K562 (cell line): Measurements from ENCODE around the gene CDC42EP5. TPM values are rescaled to one million over a fixed set of nuclear protein-coding genes. Genes with fewer than 3 reads are reported as not detected.
A peak's percentile ranks its signal among the peaks of the same experiment; 100 is the strongest.

Experiments used
- ATAC-seq: fragments of 200-7000 bp; cut with Tn5 transposase; 3 replicates; pipeline ENCODE4 v1.9.1; 2020; ENCODE audit warnings: moderate library complexity
- BruUV-seq: library from RNA; stranded (reverse); fragments of 400-500 nt; replicated peaks from 2 replicates; lab custom pipeline; 2021; lab: Mats Ljungman, UMichigan
- CTCF ChIA-PET: fragments of 300-600 bp; formaldehyde crosslinking; extraction: SDS; loops from one replicate; lab custom pipeline; 2021; ENCODE audit warnings: low intra/inter-chr PET ratio; lab: Yijun Ruan, JAX
- POLR2A ChIA-PET: fragments of 300-600, 350-650 bp; sonication (Branson Sonifier 250); formaldehyde crosslinking; extraction: SDS; loops from one replicate; lab custom pipeline; 2021; ENCODE audit warnings: antibody characterized with exemption, inconsistent platforms; lab: Yijun Ruan, JAX
- DNase-seq, 4 experiments: peaks; one replicate each; pipeline versions ENCODE4 v3.0.0 to v3.0.0-alpha.2; 2011 to 2018; ENCODE audit warnings: low spot score in 3 of 4, mixed read lengths in 3 of 4; ENCODE audit errors: extremely low read depth in 1 of 4
- FAIRE-seq: peaks from 2 replicates; lab custom pipeline; 2011; peaks lifted over from hg19 to GRCh38; lab: Jason Lieb, UNC
- H2AFZ ChIP-seq: 2 replicates; pipeline ENCODE4 v1.6.0; 2011; ENCODE audit warnings: low read depth, low read length, control low read depth, inconsistent platforms
- H3K27ac ChIP-seq: fragments of 200-600 bp; 3 replicates; pipeline ENCODE4 v1.8.0; 2011; ENCODE audit warnings: low read depth, mild to moderate bottlenecking, control low read depth, inconsistent platforms, low read length, moderate library complexity, mixed read lengths; ENCODE audit errors: extremely low read depth
- H3K27me3 ChIP-seq, 2 experiments: fragments of 300-600 bp in 1 of 2; 2 replicates in 1 of 2; 3 replicates in 1 of 2; pipeline versions ENCODE4 v1.6.0 to v1.8.0; 2011; ENCODE audit warnings: inconsistent platforms in 2 of 2, low read length in 2 of 2, mild to moderate bottlenecking in 1 of 2, mixed read lengths in 1 of 2, moderate library complexity in 1 of 2; ENCODE audit not compliant: control insufficient read depth in 2 of 2, insufficient read depth in 2 of 2
- H3K36me3 ChIP-seq: fragments of 300-600 bp; 3 replicates; pipeline ENCODE4 v1.8.0; 2011; ENCODE audit warnings: mild to moderate bottlenecking, low read length, inconsistent platforms; ENCODE audit not compliant: control insufficient read depth, insufficient read depth
- H3K4me1 ChIP-seq, 2 experiments: fragments of 200-600 bp in 1 of 2; replicated peaks in 1 of 2; 2 replicates in 1 of 2; 3 replicates in 1 of 2; pipeline versions ENCODE4 v1.5.1 to v1.8.0; 2011; ENCODE audit warnings: inconsistent platforms in 2 of 2, low read length in 2 of 2, mild to moderate bottlenecking in 1 of 2, mixed read lengths in 1 of 2, moderate library complexity in 1 of 2; ENCODE audit not compliant: control insufficient read depth in 2 of 2, insufficient read depth in 2 of 2
- H3K4me2 ChIP-seq: 2 replicates; pipeline ENCODE4 v1.6.1; 2011; ENCODE audit warnings: low read length, control low read depth, inconsistent platforms, mixed read lengths; ENCODE audit not compliant: insufficient read depth
- H3K4me3 ChIP-seq: fragments of 200-600 bp; sonication (generic), shearing (Covaris generic); 2 replicates; pipeline ENCODE4 v1.5.1; 2016; ENCODE audit warnings: control low read depth, inconsistent platforms
- H3K79me2 ChIP-seq: fragments of 200-600 bp; 3 replicates; pipeline ENCODE4 v1.8.0; 2011; ENCODE audit warnings: low read length, inconsistent platforms; ENCODE audit not compliant: control insufficient read depth, insufficient read depth
- H3K9ac ChIP-seq, 2 experiments: 2 replicates each; pipeline versions ENCODE4 v1.6.0 to v1.6.1; 2011; ENCODE audit warnings: low read depth in 2 of 2, low read length in 2 of 2, control low read depth in 1 of 2, inconsistent platforms in 1 of 2, mild to moderate bottlenecking in 1 of 2, mixed read lengths in 1 of 2; ENCODE audit not compliant: insufficient read depth in 1 of 2
- H3K9me1 ChIP-seq: one replicate; pipeline ENCODE4 v1.6.0; 2011; ENCODE audit warnings: inconsistent platforms, mild to moderate bottlenecking, low read length, moderate library complexity; ENCODE audit not compliant: control insufficient read depth, insufficient read depth
- H3K9me3 ChIP-seq: replicated peaks from 2 replicates; pipeline ENCODE4 v1.5.1; 2011; ENCODE audit warnings: low read depth, low read length, inconsistent platforms; ENCODE audit not compliant: control insufficient read depth, insufficient read depth
- H4K20me1 ChIP-seq: replicated peaks from 2 replicates; pipeline ENCODE4 v1.6.1; 2011; ENCODE audit warnings: low read length, inconsistent platforms, mixed read lengths; ENCODE audit not compliant: control insufficient read depth, insufficient read depth
- NRF1 ChIP-seq, 2 experiments: fragments of 450-650 bp; IDR thresholded peaks in 1 of 2; conservative IDR thresholded peaks in 1 of 2; 2 replicates each; pipeline ENCODE4 v1.6.1; 2014; ENCODE audit warnings: mild to moderate bottlenecking in 2 of 2
- PHF21A ChIP-seq: fragments of 450-650 bp; IDR thresholded peaks from 2 replicates; pipeline ENCODE4 v1.6.1; 2017; ENCODE audit warnings: low read depth, borderline replicate concordance
- SIRT6 ChIP-seq: IDR thresholded peaks from one replicate; pipeline ENCODE4 v1.6.1; 2012; ENCODE audit warnings: low read depth, mild to moderate bottlenecking, control low read depth, inconsistent platforms, low read length, moderate library complexity
- TRIM28 ChIP-seq: fragments of 450-650 bp; IDR thresholded peaks from 2 replicates; pipeline ENCODE4 v1.6.1; 2017
- ZNF24 ChIP-seq: fragments of 450-650 bp; IDR thresholded peaks from 2 replicates; pipeline ENCODE4 v1.6.1; 2016
- ZNF76 ChIP-seq: fragments of 250-450 bp; sonication (Bioruptor Pico); IDR thresholded peaks from 2 replicates; pipeline ENCODE4 v1.4.0; 2020; ENCODE audit warnings: mild to moderate bottlenecking, moderate library complexity, borderline replicate concordance
- WGBS: fragments of 100-300 bp; shearing (Covaris generic); methylation state at CpG from one replicate; pipeline ENCODE4 v1.1.6; 2016; ENCODE audit warnings: low coverage, mixed read lengths; ENCODE audit not compliant: insufficient coverage; ENCODE audit errors: missing lambda C conversion rate; 5-methylcytosine and 5-hydroxymethylcytosine counted together
- in situ Hi-C: fragments of 300-500 bp; cut with MboI; formaldehyde crosslinking; loops from 4 replicates; pipeline ENCODE4 v1.15.0; 2018; ENCODE audit warnings: inconsistent platforms, mixed read lengths
- intact Hi-C: fragments of 100-400 bp; cut with micrococcal nuclease; formaldehyde crosslinking; loops from 2 replicates; pipeline ENCODE4 v1.14.2; 2022
- polyA plus RNA-seq, 8 experiments: library from polyadenylated mRNA; depleted of rRNA in 4 of 8; stranded (reverse) in 5 of 8; unstranded in 3 of 8; fragments of >200 nt; fragmentation: Nextera tagmentation in 2 of 8; fragmentation: Illumina TruSeq in 1 of 8; extraction: Ambion mirVana in 2 of 8; extraction: Trizol in 1 of 8; gene quantifications; 2 replicates each; pipeline versions ENCODE4 v1.2.1 to v1.2.3, GENCODE V29; 2011 to 2014; ENCODE audit warnings: inconsistent platforms in 1 of 8, missing spikeins in 1 of 8
- total RNA-seq, 7 experiments: library from RNA; depleted of rRNA in 6 of 7; stranded (reverse); fragments of >200 nt in 6 of 7; fragmentation: Illumina TruSeq in 2 of 7; extraction: Trizol in 2 of 7; gene quantifications; 2 replicates each; pipeline versions ENCODE4 v1.2.1 to v1.2.3, GENCODE V29; 2011 to 2021; ENCODE audit warnings: low replicate concordance in 1 of 7
- TF ChIP-seq, protein P1 (sequence below): fragments of 450-650 bp; IDR thresholded peaks from 2 replicates; pipeline ENCODE4 v1.7.1; 2018; ENCODE audit warnings: mild to moderate bottlenecking, low read depth; ENCODE audit not compliant: partially characterized antibody

CDC42EP5 gene
- total and polyA plus RNA-seq, 9 of the 15 experiments (the other 6 are each of a cell fraction or from before 2014, with no cell fraction given) = 0.15 to 0.38 TPM; not detected in 7

DNA sequence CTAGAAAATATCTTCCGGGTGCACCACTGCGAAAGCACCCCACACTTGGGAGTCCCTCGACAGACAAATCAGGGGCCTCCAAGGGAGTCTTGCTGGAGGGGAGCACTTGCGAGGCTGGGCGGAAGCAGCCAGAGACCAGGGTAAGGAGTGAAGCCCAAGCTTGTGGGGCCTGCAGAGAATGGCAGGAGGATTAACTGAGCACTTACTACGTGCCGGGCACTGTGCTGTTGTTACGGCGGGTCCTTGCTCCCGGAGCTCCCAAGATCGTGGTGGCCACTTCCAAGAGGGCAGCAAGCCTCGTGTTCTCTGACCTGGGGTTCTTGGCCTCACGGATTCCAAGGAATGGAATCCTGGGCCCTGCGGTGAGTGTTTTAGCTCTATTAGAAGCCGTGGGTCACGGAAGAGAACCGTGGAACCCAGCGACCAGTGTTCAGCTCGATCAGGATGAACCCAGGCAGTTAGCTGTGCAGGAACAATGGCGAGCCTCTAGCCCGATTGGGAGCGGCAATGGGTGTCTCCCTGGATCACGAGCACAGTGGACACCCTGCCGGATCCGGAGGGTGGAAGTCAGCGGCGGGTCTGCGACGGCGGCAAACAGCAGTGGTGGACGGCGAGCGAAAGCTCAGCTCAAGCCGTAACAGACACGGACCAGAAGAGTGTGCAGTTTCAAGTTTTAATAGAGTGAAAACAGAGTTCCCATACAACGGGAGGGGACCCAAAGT, 48.3 kb downstream of the CDC42EP5 start:
- Histone ChIP-seq H3K9me3 (no peaks in the 10 kb centered on the region), H3K4me1 (peaks cover 0 to 28% of the 10 kb centered on the region in 2 experiments; a peak in 2 of 5 replicates), H3K27me3 (peaks cover 32 to 77% of the 10 kb centered on the region in 2 experiments; a peak in 4 of 5 replicates), H2AFZ (no peak overlapping the region), H3K4me2 (no peak overlapping the region), H3K9ac (no peak overlapping the region; a peak in 1 of 4 replicates), H3K27ac (no peak overlapping the region), H3K36me3 (no peaks in the 10 kb centered on the region), H4K20me1 (peaks cover 6% of the 10 kb centered on the region; the same call in 1 of the 2 replicates), H3K9me1 (no peaks in the 10 kb centered on the region), H3K79me2 (no peaks in the 10 kb centered on the region), H3K4me3 (no peak overlapping the region)
- WGBS = 26% methylated on average over 36 of the region's 36 CpGs
- ChIA-PET POLR2A (interaction anchor here (0.7 to 1.2 kb wide), 2 partner anchors 12 to 13 kb away, joined by 3 read pairs; no protein-coding TSS in a partner anchor), CTCF (no interaction called here)
- no peak for TF ChIP-seq PHF21A
- intact Hi-C loops = no loop called here
- ATAC-seq (no peak), DNase-seq (peak in 2 of 4 experiments; percentile 3 to 5), FAIRE-seq (no peak)
- BruUV-seq = no TSS peak
- in situ Hi-C loops = no loop called here

DNA sequence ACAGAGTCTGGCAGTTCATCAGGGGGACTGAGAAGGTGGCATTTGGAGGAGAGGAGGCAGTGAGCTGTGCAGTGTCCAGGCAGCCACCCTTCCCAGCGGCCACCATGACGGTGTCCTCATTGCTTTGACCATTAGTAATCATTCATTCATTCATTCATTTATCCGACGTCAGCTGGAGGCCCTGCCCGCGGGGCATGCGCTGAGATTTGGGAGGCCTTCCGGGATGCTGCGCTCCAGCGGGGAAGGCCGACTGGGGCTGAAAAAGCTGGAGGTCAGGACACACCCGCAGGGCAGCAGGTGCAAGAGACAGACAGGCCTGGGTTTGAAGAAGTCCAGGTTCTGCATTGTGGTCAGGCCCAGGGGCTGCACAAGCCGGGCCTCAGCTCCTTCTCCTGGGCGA, 48.9 kb downstream of the CDC42EP5 start:
- WGBS = 6% methylated on average over 14 of the region's 14 CpGs
- Histone ChIP-seq H4K20me1 (peaks cover 9% of the 10 kb centered on the region; the same call in 1 of the 2 replicates), H3K27me3 (peaks cover 37 to 83% of the 10 kb centered on the region in 2 experiments), H3K9ac (0 out of 4 replicates have a peak overlapping the region, but pooled peaks of 1 of the 2 experiments have one; percentile 26), H3K4me1 (peaks cover 0 to 24% of the 10 kb centered on the region in 2 experiments; a peak in 2 of 5 replicates), H3K9me3 (no peaks in the 10 kb centered on the region), H2AFZ (no peak overlapping the region), H3K36me3 (no peaks in the 10 kb centered on the region), H3K4me3 (no peak overlapping the region), H3K9me1 (no peaks in the 10 kb centered on the region), H3K79me2 (no peaks in the 10 kb centered on the region), H3K4me2 (no peak overlapping the region), H3K27ac (no peak overlapping the region)
- ChIA-PET POLR2A (interaction anchor here (1.2 kb wide), 1 partner anchor 13 kb away, joined by 3 read pairs; no protein-coding TSS in a partner anchor), CTCF (no interaction called here)
- TF ChIP-seq, protein P1, sequence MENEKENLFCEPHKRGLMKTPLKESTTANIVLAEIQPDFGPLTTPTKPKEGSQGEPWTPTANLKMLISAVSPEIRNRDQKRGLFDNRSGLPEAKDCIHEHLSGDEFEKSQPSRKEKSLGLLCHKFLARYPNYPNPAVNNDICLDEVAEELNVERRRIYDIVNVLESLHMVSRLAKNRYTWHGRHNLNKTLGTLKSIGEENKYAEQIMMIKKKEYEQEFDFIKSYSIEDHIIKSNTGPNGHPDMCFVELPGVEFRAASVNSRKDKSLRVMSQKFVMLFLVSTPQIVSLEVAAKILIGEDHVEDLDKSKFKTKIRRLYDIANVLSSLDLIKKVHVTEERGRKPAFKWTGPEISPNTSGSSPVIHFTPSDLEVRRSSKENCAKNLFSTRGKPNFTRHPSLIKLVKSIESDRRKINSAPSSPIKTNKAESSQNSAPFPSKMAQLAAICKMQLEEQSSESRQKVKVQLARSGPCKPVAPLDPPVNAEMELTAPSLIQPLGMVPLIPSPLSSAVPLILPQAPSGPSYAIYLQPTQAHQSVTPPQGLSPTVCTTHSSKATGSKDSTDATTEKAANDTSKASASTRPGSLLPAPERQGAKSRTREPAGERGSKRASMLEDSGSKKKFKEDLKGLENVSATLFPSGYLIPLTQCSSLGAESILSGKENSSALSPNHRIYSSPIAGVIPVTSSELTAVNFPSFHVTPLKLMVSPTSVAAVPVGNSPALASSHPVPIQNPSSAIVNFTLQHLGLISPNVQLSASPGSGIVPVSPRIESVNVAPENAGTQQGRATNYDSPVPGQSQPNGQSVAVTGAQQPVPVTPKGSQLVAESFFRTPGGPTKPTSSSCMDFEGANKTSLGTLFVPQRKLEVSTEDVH = no peak
- TF ChIP-seq ZNF76 (CRISPR knock-in tag) (no peak), NRF1 (conservative IDR thresholded peaks at IDR 0.05 in 1 of 2, IDR thresholded peaks at IDR 0.05 in 1 of 2) (peak; percentile 19 to 20; a peak in 1 of 4 replicates), ZNF24 (peak; percentile 64; the same call in 1 of the 2 replicates), SIRT6 (no peak), TRIM28 (no peak)
- no TSS peak for BruUV-seq
- intact Hi-C loops = no loop called here
- ATAC-seq = no peak
- no peak for FAIRE-seq
- peak in 2 of 4 experiments; percentile 3 to 4 for DNase-seq
- in situ Hi-C loops = no loop called here
